Psoas muscle (tissue), 8 donors: ENCODE measurements around the gene GABBR2. TPM values are rescaled to one million over a fixed set of nuclear protein-coding genes. Genes with fewer than 3 reads are reported as not detected.
"Not testable (repeated sequence)": the region's sequence is repeated elsewhere in the genome, so short reads cannot be mapped to it uniquely, and the experiment has no call there.

Source experiments
- ATAC-seq, 4 donors: fragments of 200-7000 bp; cut with Tn5 transposase; one replicate each; pipeline ENCODE4 v1.9.1; 2020; ENCODE audit warnings: moderate library complexity in 3 of 4, mild to moderate bottlenecking in 2 of 4
- DNase-seq, 2 donors: peaks; one replicate each; pipeline ENCODE4 v3.0.0-alpha.2; 2020
- H3K27ac ChIP-seq: fragments of 200-600 bp; one replicate; pipeline ENCODE4 v1.8.0; 2022
- H3K27me3 ChIP-seq, 3 donors: fragments of 200-600 bp in 1 of 3; one replicate each; pipeline versions ENCODE4 v1.6.1 to v1.8.0; 2013 to 2022; ENCODE audit warnings: low read length in 2 of 3, mild to moderate bottlenecking in 2 of 3, moderate library complexity in 1 of 3; ENCODE audit not compliant: insufficient read depth in 3 of 3
- H3K36me3 ChIP-seq, 2 donors: fragments of 200-600 bp in 1 of 2; one replicate each; pipeline versions ENCODE4 v1.6.1 to v1.8.0; 2013 to 2022; ENCODE audit warnings: low read depth in 1 of 2, mild to moderate bottlenecking in 1 of 2, moderate library complexity in 1 of 2; ENCODE audit not compliant: insufficient read depth in 1 of 2
- H3K4me1 ChIP-seq: fragments of 200-600 bp; one replicate; pipeline ENCODE4 v1.8.0; 2022
- H3K4me3 ChIP-seq: fragments of 200-600 bp; one replicate; pipeline ENCODE4 v1.8.0; 2022; ENCODE audit warnings: mild to moderate bottlenecking
- H3K9me3 ChIP-seq: fragments of 200-600 bp; one replicate; pipeline ENCODE4 v1.8.0; 2022
- CTCF ChIP-seq: fragments of 200-600 bp; IDR thresholded peaks from one replicate; pipeline ENCODE4 v1.8.0; 2022; ENCODE audit warnings: antibody characterized with exemption
- WGBS, 3 donors: extraction: QIAGEN DNeasy Blood & Tissue Kit; methylation state at CpG; one replicate each; pipeline versions ENCODE4 v1.1.6 to v1.1.7; 2013; 5-methylcytosine and 5-hydroxymethylcytosine counted together
- intact Hi-C, 2 donors: fragments of 100-400 bp; cut with DNase I; formaldehyde crosslinking; loops; one replicate each; pipeline versions ENCODE4 v1.11.0 to v1.14.2; 2022
- polyA plus RNA-seq, 3 donors: library from polyadenylated mRNA; stranded (reverse); fragments of 200-250 nt; gene quantifications; one replicate each; pipeline ENCODE4 v1.2.3, GENCODE V29; 2013
- total RNA-seq, 4 donors: library from RNA; stranded (reverse); fragmentation: NEBNext Ultra II Directional in 2 of 4; extraction: Animal tissue kit (Norgen Biotek cat#: 25700) in 2 of 4; gene quantifications; one replicate each; pipeline versions ENCODE4 v1.2.1 to v1.2.4, GENCODE V29; 2021 to 2023
- donor health status: healthy with polysubstance abuse.
- donor health status: DM: no; HTN: no; CAD: no; lungs with moderate emphysema.
- donor health status: Bipolar disorder and iron deficiency.
- donor health status: healthy.
- donor health status: DM: yes; HTN: yes; CAD: no.
- donor health status: DM: no; HTN: no; CAD: no.
- donor health status: DM: no; HTN: no; CAD: no.
- donor health status: DM: yes; HTN: yes; CAD: no.

GABBR2 gene
- total and polyA plus RNA-seq, 7 donors = 0.08 to 0.66 (median 0.38) TPM

GRCh38 chr9:98501819-98502218, 206.9 kb downstream of the GABBR2 start:
- H3K4me1 ChIP-seq = no peaks in the 10 kb centered on the region
- H3K27me3 ChIP-seq = no peaks in the 10 kb centered on the region
- ATAC-seq (no peak), DNase-seq (no peak)
- no peak overlapping the region for H3K27ac ChIP-seq
- WGBS, 3 donors = 58 to 71% (median 61%) methylated on average over 8 of the region's 8 CpGs
- TF ChIP-seq CTCF = no peak
- no peaks in the 10 kb centered on the region for H3K36me3 ChIP-seq
- H3K9me3 ChIP-seq = no peaks in the 10 kb centered on the region
- intact Hi-C loops = no loop called here
- no peak overlapping the region for H3K4me3 ChIP-seq

GRCh38 chr9:98501259-98501658, 207.5 kb downstream of the GABBR2 start:
- WGBS, 3 donors = 78 to 84% (median 82%) methylated on average over 8 of the region's 8 CpGs
- ATAC-seq, H3K27ac ChIP-seq, DNase-seq, H3K9me3 ChIP-seq, H3K36me3 ChIP-seq, H3K27me3 ChIP-seq, H3K4me3 ChIP-seq, intact Hi-C loops, H3K4me1 ChIP-seq: not testable (repeated sequence)

- no peaks in the 10 kb centered on the region for H3K9me3 ChIP-seq
- intact Hi-C loops = no loop called here
- DNase-seq (no peak), ATAC-seq (no peak)
- no peak overlapping the region for H3K4me3 ChIP-seq
- no peak for TF ChIP-seq CTCF
- H3K4me1 ChIP-seq = no peaks in the 10 kb centered on the region
- no peaks in the 10 kb centered on the region for H3K27me3 ChIP-seq
- no peaks in the 10 kb centered on the region for H3K36me3 ChIP-seq
- WGBS, 3 donors = 80 to 82% (median 81%) methylated on average over 7 of the region's 7 CpGs
- no peak overlapping the region for H3K27ac ChIP-seq
These were observed 208.3 kb downstream of the GABBR2 start for GRCh38 chr9:98500337-98500919.

- Histone ChIP-seq H3K9me3 (no peaks in the 10 kb centered on the region), H3K36me3 (no peaks in the 10 kb centered on the region), H3K27me3 (peaks cover 0 to 3% (median 0%) of the 10 kb centered on the region in 3 donors), H3K4me3 (no peak overlapping the region), H3K4me1 (no peaks in the 10 kb centered on the region), H3K27ac (no peak overlapping the region)
- no peak for TF ChIP-seq CTCF
- no peak for ATAC-seq
- intact Hi-C loops = no loop called here
- 64 to 73% (median 68%) methylated on average over 3 of the region's 3 CpGs for WGBS, 3 donors
- no peak for DNase-seq
These were observed 213.2 kb downstream of the GABBR2 start for GRCh38 chr9:98495530-98495929.

- 70 to 86% (median 71%) methylated on average over 2 of the region's 2 CpGs for WGBS, 3 donors
- Histone ChIP-seq H3K27me3 (peaks cover 0 to 3% (median 0%) of the 10 kb centered on the region in 3 donors), H3K4me3 (no peak overlapping the region), H3K9me3 (no peaks in the 10 kb centered on the region), H3K27ac (no peak overlapping the region), H3K4me1 (no peaks in the 10 kb centered on the region), H3K36me3 (no peaks in the 10 kb centered on the region)
- intact Hi-C loops = no loop called here
- ATAC-seq (no peak), DNase-seq (no peak)
- no peak for TF ChIP-seq CTCF
These were observed 213.9 kb downstream of the GABBR2 start for GRCh38 chr9:98494852-98495251.
